ENCODE measurements around the gene LAMA3. TPM values are rescaled to one million over a fixed set of nuclear protein-coding genes. Genes with fewer than 3 reads are reported as not detected.

LAMA3 gene
- total RNA-seq, 2 donors from 2014 or later = 0.58 to 1.3 TPM

DNA sequence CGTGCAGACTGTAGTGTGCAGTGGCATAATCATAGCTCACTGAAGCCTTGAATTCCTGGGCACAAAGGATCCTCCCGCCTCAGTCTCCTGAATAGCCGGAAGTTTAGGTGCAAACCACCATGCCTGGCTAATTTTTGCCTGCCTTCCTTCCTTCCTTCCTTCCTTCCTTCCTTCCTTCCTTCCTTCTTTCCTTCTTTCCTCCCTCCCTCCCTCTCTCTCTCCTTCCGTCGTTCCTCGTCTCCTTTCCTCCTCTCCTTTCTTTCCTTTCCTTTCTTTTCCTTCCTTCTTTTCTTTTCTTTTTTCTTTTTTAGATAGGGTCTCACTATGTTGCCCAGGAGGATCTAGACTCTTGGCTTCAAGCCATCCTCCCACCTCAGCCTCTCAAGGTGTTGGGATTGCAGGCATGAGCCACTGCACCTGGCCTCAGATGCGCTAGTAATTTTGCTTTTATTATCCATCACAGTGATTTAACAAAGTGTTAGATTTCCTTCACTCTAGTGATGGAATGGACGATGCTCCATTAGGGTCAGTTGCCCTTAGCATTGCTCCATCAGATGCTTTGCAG is 20.0 kb upstream of the LAMA3 start:
- H3K4me3 ChIP-seq (ENCODE audit: low read length) = no peak overlapping the region
- WGBS, 2 experiments (ENCODE audit: insufficient coverage in 1 of 2, insufficient read length in 1 of 2) = 91 to 94% methylated on average over 6 to 8 of the region's 8 CpGs
- H3K9ac ChIP-seq (ENCODE audit: extremely low read depth, low read length, poor library complexity, severe bottlenecking) = no peak overlapping the region
- peaks cover 10% of the 10 kb centered on the region for H3K27me3 Mint-ChIP-seq (ENCODE audit: insufficient read depth)
- no peak overlapping the region for H3K27ac Mint-ChIP-seq
- TF ChIP-seq, protein P1, sequence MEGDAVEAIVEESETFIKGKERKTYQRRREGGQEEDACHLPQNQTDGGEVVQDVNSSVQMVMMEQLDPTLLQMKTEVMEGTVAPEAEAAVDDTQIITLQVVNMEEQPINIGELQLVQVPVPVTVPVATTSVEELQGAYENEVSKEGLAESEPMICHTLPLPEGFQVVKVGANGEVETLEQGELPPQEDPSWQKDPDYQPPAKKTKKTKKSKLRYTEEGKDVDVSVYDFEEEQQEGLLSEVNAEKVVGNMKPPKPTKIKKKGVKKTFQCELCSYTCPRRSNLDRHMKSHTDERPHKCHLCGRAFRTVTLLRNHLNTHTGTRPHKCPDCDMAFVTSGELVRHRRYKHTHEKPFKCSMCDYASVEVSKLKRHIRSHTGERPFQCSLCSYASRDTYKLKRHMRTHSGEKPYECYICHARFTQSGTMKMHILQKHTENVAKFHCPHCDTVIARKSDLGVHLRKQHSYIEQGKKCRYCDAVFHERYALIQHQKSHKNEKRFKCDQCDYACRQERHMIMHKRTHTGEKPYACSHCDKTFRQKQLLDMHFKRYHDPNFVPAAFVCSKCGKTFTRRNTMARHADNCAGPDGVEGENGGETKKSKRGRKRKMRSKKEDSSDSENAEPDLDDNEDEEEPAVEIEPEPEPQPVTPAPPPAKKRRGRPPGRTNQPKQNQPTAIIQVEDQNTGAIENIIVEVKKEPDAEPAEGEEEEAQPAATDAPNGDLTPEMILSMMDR (conservative IDR thresholded peaks at IDR 0.05) = no peak
- H3K4me3 Mint-ChIP-seq = no peak overlapping the region
- peaks cover 6% of the 10 kb centered on the region for H3K4me1 ChIP-seq (ENCODE audit: control insufficient read depth, insufficient read depth, low read length)
- no peak for DNase-seq
- no peaks in the 10 kb centered on the region for H3K36me3 ChIP-seq (ENCODE audit: control insufficient read depth, insufficient read depth, low read length)
- H3K9me3 ChIP-seq (ENCODE audit: control insufficient read depth, low read length) = no peaks in the 10 kb centered on the region
- peaks cover 6% of the 10 kb centered on the region for H3K4me1 Mint-ChIP-seq
- no peaks in the 10 kb centered on the region for H3K36me3 Mint-ChIP-seq (ENCODE audit: low read depth)
- no peak overlapping the region for H3K27ac ChIP-seq (ENCODE audit: low read depth, low read length)
- H3K9me3 Mint-ChIP-seq = no peaks in the 10 kb centered on the region
- H3K27me3 ChIP-seq (ENCODE audit: control insufficient read depth, insufficient read depth, low read length, poor library complexity, severe bottlenecking) = no peaks in the 10 kb centered on the region

DNA sequence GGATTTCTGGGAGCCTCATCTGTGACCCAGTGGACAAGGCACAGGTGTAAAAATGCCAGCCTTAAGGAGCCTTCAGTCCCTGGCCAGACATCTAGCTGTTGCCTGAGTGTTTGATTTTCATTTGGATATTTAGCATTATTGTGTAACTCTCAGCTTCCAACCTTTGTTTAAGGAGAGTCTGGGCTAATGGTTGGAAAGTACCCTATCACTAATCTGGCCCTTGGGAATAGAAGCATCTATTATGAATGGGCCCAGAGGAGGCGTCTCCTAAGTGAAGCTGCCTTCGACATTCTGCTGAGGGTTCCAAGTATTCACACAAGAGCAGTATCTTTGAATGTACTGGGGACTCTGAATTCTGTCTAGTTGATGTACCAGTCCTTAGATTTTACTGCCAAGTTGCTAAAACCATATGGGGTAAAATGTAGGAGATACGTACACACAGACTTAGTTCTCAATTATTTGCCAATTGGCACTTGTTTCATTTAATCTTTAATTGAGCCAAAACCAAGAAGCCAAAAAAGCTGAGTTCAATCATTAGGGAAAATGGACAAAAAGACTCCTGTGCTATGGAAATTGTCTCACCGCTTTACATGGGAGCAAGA is 19.3 kb upstream of the LAMA3 start:
- Histone ChIP-seq H3K36me3 (ENCODE audit: control insufficient read depth, insufficient read depth, low read length) (no peaks in the 10 kb centered on the region), H3K27me3 (ENCODE audit: control insufficient read depth, insufficient read depth, low read length, poor library complexity, severe bottlenecking) (no peaks in the 10 kb centered on the region), H3K4me3 (ENCODE audit: low read length) (no peak overlapping the region), H3K9me3 (ENCODE audit: control insufficient read depth, low read length) (no peaks in the 10 kb centered on the region), H3K4me1 (ENCODE audit: control insufficient read depth, insufficient read depth, low read length) (peaks cover 6% of the 10 kb centered on the region), H3K27ac (ENCODE audit: low read depth, low read length) (no peak overlapping the region), H3K9ac (ENCODE audit: extremely low read depth, low read length, poor library complexity, severe bottlenecking) (no peak overlapping the region)
- H3K9me3 Mint-ChIP-seq = no peaks in the 10 kb centered on the region
- no peak overlapping the region for H3K27ac Mint-ChIP-seq
- no peak for DNase-seq
- H3K36me3 Mint-ChIP-seq (ENCODE audit: low read depth) = no peaks in the 10 kb centered on the region
- peaks cover 10% of the 10 kb centered on the region for H3K27me3 Mint-ChIP-seq (ENCODE audit: insufficient read depth)
- H3K4me3 Mint-ChIP-seq = no peak overlapping the region
- TF ChIP-seq, protein P1 (conservative IDR thresholded peaks at IDR 0.05) = no peak
- peaks cover 4% of the 10 kb centered on the region for H3K4me1 Mint-ChIP-seq
- 93 to 94% methylated on average over 4 of the region's 4 CpGs for WGBS, 2 experiments (ENCODE audit: insufficient coverage in 1 of 2, insufficient read length in 1 of 2)

DNA sequence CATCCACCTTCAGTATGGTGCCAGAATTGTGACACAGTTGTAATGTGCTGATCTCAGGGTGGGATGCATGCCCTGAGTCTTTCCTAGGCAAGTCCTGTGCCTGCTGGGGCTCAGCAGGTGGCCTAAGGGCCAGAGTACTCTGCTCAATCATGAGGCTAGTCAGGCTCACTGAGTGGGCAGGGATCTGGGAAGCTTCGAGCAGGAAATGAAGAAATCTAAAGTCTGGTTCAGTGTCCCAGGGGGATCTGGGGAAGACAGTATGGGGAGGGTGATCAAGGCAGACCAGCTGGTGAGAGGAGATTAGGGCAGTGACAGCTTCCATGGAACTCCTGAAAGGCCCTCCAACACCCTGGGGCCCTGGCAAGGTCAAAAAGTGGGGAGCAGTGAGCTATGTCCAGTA is 17.7 kb upstream of the LAMA3 start:
- Mint-ChIP-seq H3K9me3 (no peaks in the 10 kb centered on the region), H3K4me1 (peaks cover 4% of the 10 kb centered on the region), H3K27ac (no peak overlapping the region), H3K27me3 (ENCODE audit: insufficient read depth) (peaks cover 7% of the 10 kb centered on the region), H3K36me3 (ENCODE audit: low read depth) (no peaks in the 10 kb centered on the region), H3K4me3 (no peak overlapping the region)
- H3K36me3 ChIP-seq (ENCODE audit: control insufficient read depth, insufficient read depth, low read length) = no peaks in the 10 kb centered on the region
- TF ChIP-seq, protein P1 (conservative IDR thresholded peaks at IDR 0.05) = no peak
- H3K9me3 ChIP-seq (ENCODE audit: control insufficient read depth, low read length) = no peaks in the 10 kb centered on the region
- H3K27me3 ChIP-seq (ENCODE audit: control insufficient read depth, insufficient read depth, low read length, poor library complexity, severe bottlenecking) = no peaks in the 10 kb centered on the region
- DNase-seq = no peak
- H3K4me1 ChIP-seq (ENCODE audit: control insufficient read depth, insufficient read depth, low read length) = peaks cover 6% of the 10 kb centered on the region
- H3K9ac ChIP-seq (ENCODE audit: extremely low read depth, low read length, poor library complexity, severe bottlenecking) = no peak overlapping the region
- 92% methylated on average over 1 of the region's 1 CpG; no CpG with 5 or more reads in 1 of the 2 experiments for WGBS, 2 experiments (ENCODE audit: insufficient coverage in 1 of 2, insufficient read length in 1 of 2)
- H3K27ac ChIP-seq (ENCODE audit: low read depth, low read length) = no peak overlapping the region
- no peak overlapping the region for H3K4me3 ChIP-seq (ENCODE audit: low read length)

Data from endodermal cell (in vitro differentiated cells).